Adipocyte (in vitro differentiated cells): Measurements from ENCODE around the gene ZNF467.

Experiments used
- DNase-seq: peaks from one replicate; pipeline ENCODE4 v3.0.0-alpha.2; 2015; ENCODE audit warnings: low read depth
- H3K27me3 ChIP-seq: replicated peaks from 2 replicates; pipeline ENCODE4 v1.7.0; 2013; ENCODE audit warnings: mild to moderate bottlenecking, low read length, moderate library complexity; ENCODE audit not compliant: control insufficient read depth, insufficient read depth
- H3K36me3 ChIP-seq: 2 replicates; pipeline ENCODE4 v1.7.0; 2013; ENCODE audit warnings: low read length, mild to moderate bottlenecking, moderate library complexity; ENCODE audit not compliant: control insufficient read depth, insufficient read depth, severe bottlenecking
- H3K4me1 ChIP-seq: 2 replicates; pipeline ENCODE4 v1.7.0; 2013; ENCODE audit warnings: mild to moderate bottlenecking, low read length, moderate library complexity; ENCODE audit not compliant: control insufficient read depth, insufficient read depth
- H3K4me3 ChIP-seq: 2 replicates; pipeline ENCODE4 v1.7.0; 2013; ENCODE audit warnings: mild to moderate bottlenecking, low read length, moderate library complexity
- H3K9ac ChIP-seq: 2 replicates; pipeline ENCODE4 v1.7.0; 2013; ENCODE audit warnings: mild to moderate bottlenecking, low read length, moderate library complexity
- H3K9me3 ChIP-seq: 2 replicates; pipeline ENCODE4 v1.7.0; 2013; ENCODE audit warnings: mild to moderate bottlenecking, low read length, moderate library complexity; ENCODE audit not compliant: control insufficient read depth

ZNF467 gene

GRCh38 chr7:149773446-149774236, at the start of gene ZNF467:
TSS of gene ZNF467 (minus strand) at chr7:149773588. CDS start at chr7:149771032, 2,556 bp downstream.
- Histone ChIP-seq H3K9me3 (no peaks in the 10 kb centered on the region), H3K9ac (no peak within 1 kb of the TSS), H3K4me3 (peak within 1 kb of the TSS; percentile 56), H3K4me1 (no peaks in the 10 kb centered on the region), H3K27me3 (peaks cover 31% of the 10 kb centered on the region), H3K36me3 (no peaks in the 10 kb centered on the region)
- DNase-seq, result peak; percentile 44

GRCh38 chr7:149822353-149822943, 49.1 kb upstream of the ZNF467 start:
- DNase-seq, result no peak
- Histone ChIP-seq H3K9ac (no peak overlapping the region), H3K36me3 (no peaks in the 10 kb centered on the region), H3K27me3 (peaks cover 22% of the 10 kb centered on the region), H3K9me3 (no peaks in the 10 kb centered on the region), H3K4me1 (no peaks in the 10 kb centered on the region), H3K4me3 (no peak overlapping the region)

- peaks cover 22% of the 10 kb centered on the region for H3K27me3 ChIP-seq
- DNase-seq, result no peak
- H3K9me3 ChIP-seq, result no peaks in the 10 kb centered on the region
- H3K4me3 ChIP-seq, result no peak overlapping the region
- no peak overlapping the region for H3K9ac ChIP-seq
- H3K36me3 ChIP-seq, result no peaks in the 10 kb centered on the region
- no peaks in the 10 kb centered on the region for H3K4me1 ChIP-seq
These were observed 48.1 kb upstream of the ZNF467 start for GRCh38 chr7:149821191-149822148.

GRCh38 chr7:149820622-149821190, 47.3 kb upstream of the ZNF467 start:
- no peak for DNase-seq
- no peaks in the 10 kb centered on the region for H3K9me3 ChIP-seq
- H3K9ac ChIP-seq, result no peak overlapping the region
- H3K4me3 ChIP-seq, result no peak overlapping the region
- H3K27me3 ChIP-seq, result peaks cover 22% of the 10 kb centered on the region
- no peaks in the 10 kb centered on the region for H3K4me1 ChIP-seq
- H3K36me3 ChIP-seq, result no peaks in the 10 kb centered on the region

- Histone ChIP-seq H3K4me3 (no peak overlapping the region), H3K27me3 (peaks cover 22% of the 10 kb centered on the region), H3K36me3 (no peaks in the 10 kb centered on the region), H3K4me1 (no peaks in the 10 kb centered on the region), H3K9me3 (no peaks in the 10 kb centered on the region), H3K9ac (no peak overlapping the region)
- no peak for DNase-seq
These were observed 46.6 kb upstream of the ZNF467 start for GRCh38 chr7:149819961-149820340.

GRCh38 chr7:149819141-149819960, 46.0 kb upstream of the ZNF467 start:
- no peak for DNase-seq
- Histone ChIP-seq H3K4me1 (no peaks in the 10 kb centered on the region), H3K9me3 (no peaks in the 10 kb centered on the region), H3K4me3 (no peak overlapping the region), H3K9ac (no peak overlapping the region), H3K27me3 (peaks cover 22% of the 10 kb centered on the region), H3K36me3 (no peaks in the 10 kb centered on the region)

GRCh38 chr7:149818536-149818840, 45.1 kb upstream of the ZNF467 start:
- Histone ChIP-seq H3K9me3 (no peaks in the 10 kb centered on the region), H3K36me3 (no peaks in the 10 kb centered on the region), H3K4me3 (no peak overlapping the region), H3K27me3 (peaks cover 16% of the 10 kb centered on the region), H3K9ac (no peak overlapping the region), H3K4me1 (no peaks in the 10 kb centered on the region)
- no peak for DNase-seq

- H3K9me3 ChIP-seq, result no peaks in the 10 kb centered on the region
- H3K9ac ChIP-seq, result no peak overlapping the region
- peaks cover 12% of the 10 kb centered on the region for H3K27me3 ChIP-seq
- no peaks in the 10 kb centered on the region for H3K4me1 ChIP-seq
- H3K4me3 ChIP-seq, result no peak overlapping the region
- H3K36me3 ChIP-seq, result no peaks in the 10 kb centered on the region
- no peak for DNase-seq
These were observed 44.6 kb upstream of the ZNF467 start for GRCh38 chr7:149817836-149818535.

- H3K36me3 ChIP-seq, result no peaks in the 10 kb centered on the region
- no peak overlapping the region for H3K4me3 ChIP-seq
- DNase-seq, result no peak
- no peaks in the 10 kb centered on the region for H3K4me1 ChIP-seq
- H3K9me3 ChIP-seq, result no peaks in the 10 kb centered on the region
- no peak overlapping the region for H3K9ac ChIP-seq
- H3K27me3 ChIP-seq, result peaks cover 10% of the 10 kb centered on the region
These were observed 43.9 kb upstream of the ZNF467 start for GRCh38 chr7:149817301-149817771.

GRCh38 chr7:149816794-149817193, 43.4 kb upstream of the ZNF467 start:
- Histone ChIP-seq H3K4me3 (no peak overlapping the region), H3K9me3 (no peaks in the 10 kb centered on the region), H3K4me1 (no peaks in the 10 kb centered on the region), H3K36me3 (no peaks in the 10 kb centered on the region), H3K27me3 (peaks cover 13% of the 10 kb centered on the region), H3K9ac (no peak overlapping the region)
- no peak for DNase-seq
